HepG2 (cell line): ENCODE data around the gene PDE4D.

Experiments
- BRCA1 ChIP-seq: sonication (generic); formaldehyde crosslinking; IDR thresholded peaks from 2 replicates; pipeline ENCODE4 v1.4.0; 2020; ENCODE audit warnings: missing genetic modification reagents
- CTCF ChIP-seq: sonication (generic); formaldehyde crosslinking; IDR thresholded peaks from 2 replicates; pipeline ENCODE4 v1.5.0; 2020; ENCODE audit warnings: mild to moderate bottlenecking, missing genetic modification reagents, moderate library complexity
- FOXP1 ChIP-seq, 2 experiments: fragments of 450-650 bp in 1 of 2; IDR thresholded peaks; 2 replicates each; pipeline ENCODE4 v1.6.1; 2017 to 2018; ENCODE audit warnings: antibody characterized with exemption in 1 of 2
- POLR2AphosphoS5 ChIP-seq: IDR thresholded peaks from 2 replicates; pipeline ENCODE4 v1.6.1; 2012; ENCODE audit warnings: low read depth, low read length
- SIN3A ChIP-seq: IDR thresholded peaks from 2 replicates; pipeline ENCODE4 v1.6.1; 2011; ENCODE audit warnings: low read depth, mild to moderate bottlenecking, control low read depth, low read length, borderline replicate concordance
- ZNF121 ChIP-seq: sonication (generic); formaldehyde crosslinking; IDR thresholded peaks from 2 replicates; pipeline ENCODE4 v1.5.0; 2020; ENCODE audit warnings: mild to moderate bottlenecking, missing genetic modification reagents

- TF ChIP-seq CTCF (CRISPR knock-in tag): no peak
- no peak for TF ChIP-seq SIN3A
- TF ChIP-seq BRCA1: no peak
- TF ChIP-seq POLR2AphosphoS5: no peak
- TF ChIP-seq FOXP1 (IDR thresholded peaks at IDR 0.05): no peak
- TF ChIP-seq FOXP1 (CRISPR knock-in tag; IDR thresholded peaks at IDR 0.05): no peak
- TF ChIP-seq ZNF121: no peak
Measured at GRCh38 chr5:59557572-59557971, 336.0 kb downstream of the PDE4D start.
